Activated CD4-positive, CD25-positive, alpha-beta regulatory T cell treated with anti-CD3 and anti-CD28 coated beads, Interleukin-2, amount 50 U/mL, for 24 hours (primary cell): Measurements from ENCODE around the gene PAQR5.
"Not testable (repeated sequence)": the region's sequence is repeated elsewhere in the genome, so short reads cannot be mapped to it uniquely, and the experiment has no call there.

Experiments used
- ATAC-seq, 2 donors: fragments of 150-1000 bp; cut with Tn5 transposase; one replicate each; pipeline ENCODE4 v1.10.0; 2021; ENCODE audit warnings: mild to moderate bottlenecking in 1 of 2, moderate library complexity in 1 of 2

The PAQR5 gene

DNA sequence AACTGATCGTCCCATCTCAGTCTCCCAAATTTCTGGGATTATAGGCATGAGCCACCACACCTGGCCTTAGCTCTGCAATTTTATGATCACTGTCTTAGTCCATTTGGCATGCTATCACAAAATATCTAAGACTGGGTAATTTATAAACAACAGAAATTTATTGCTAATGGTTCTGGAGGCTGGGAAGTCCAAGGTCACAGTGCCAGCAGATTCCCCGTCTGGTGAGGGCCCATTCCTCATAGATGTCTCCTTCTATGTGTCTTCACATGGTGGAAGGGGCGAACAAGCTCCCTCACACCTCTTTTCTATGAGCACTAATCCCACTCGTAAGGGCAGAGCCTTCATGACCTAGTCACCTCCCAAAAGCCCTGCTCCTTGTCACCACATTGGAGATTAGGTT, 60.1 kb downstream of the PAQR5 start:
- ATAC-seq: no peak

DNA sequence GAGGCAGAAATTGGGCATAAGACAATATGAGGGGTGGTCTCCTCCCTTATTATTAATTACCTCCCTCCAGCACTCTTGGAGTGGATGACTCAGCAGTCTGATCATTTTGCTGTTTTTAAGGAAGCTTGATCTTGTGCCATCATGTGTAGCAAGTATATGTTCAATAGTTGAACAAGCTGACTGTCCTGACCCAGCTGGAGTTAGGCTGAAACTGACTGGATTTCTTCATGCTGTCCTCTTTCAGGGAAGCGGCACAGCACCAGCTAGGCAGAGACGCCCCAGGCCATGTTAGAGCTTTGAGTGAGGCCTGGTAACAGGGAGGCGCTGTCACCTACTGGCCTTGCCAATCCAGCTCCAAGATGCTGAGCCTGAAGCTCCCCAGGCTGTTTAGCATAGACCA, 61.0 kb downstream of the PAQR5 start:
- no peak for ATAC-seq

DNA sequence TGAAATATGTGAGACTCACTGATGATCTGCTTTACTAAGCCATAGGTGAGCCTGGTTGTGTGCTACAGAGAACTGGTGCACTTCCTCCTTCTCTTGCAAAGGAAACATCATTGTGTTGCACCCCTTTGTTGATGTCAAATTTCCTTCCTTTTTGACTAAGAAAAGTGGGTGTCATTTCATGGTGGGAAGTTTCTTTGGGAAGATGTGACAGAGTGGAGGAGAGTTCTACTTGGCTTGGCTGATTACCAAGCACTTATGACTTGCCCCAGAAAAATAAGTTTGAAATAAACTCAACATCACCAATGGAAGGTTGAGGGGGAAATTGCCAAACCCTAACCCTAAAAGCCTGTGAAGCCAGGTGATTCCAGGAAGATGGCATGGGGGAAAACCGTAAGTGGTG, 61.9 kb downstream of the PAQR5 start:
- ATAC-seq: no peak

DNA sequence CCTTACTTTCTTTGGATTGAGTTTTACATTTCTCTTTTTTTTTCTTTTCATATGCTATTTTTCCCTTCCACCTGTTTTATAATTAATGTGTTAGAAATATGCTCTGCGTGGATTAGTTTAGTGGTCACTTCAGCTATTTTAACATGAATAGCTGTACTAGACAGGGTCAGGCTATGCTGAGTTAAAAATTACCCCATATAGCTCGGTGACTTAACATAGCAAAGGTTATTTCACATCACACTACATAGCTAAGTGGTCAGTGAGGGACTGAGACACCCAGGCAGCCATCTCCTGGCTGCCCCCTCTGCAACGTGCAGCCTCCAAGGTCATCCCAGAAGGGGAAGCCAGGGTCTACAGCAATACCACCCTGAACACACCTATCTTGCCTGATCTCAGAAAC, 68.5 kb downstream of the PAQR5 start:
- no peak for ATAC-seq

DNA sequence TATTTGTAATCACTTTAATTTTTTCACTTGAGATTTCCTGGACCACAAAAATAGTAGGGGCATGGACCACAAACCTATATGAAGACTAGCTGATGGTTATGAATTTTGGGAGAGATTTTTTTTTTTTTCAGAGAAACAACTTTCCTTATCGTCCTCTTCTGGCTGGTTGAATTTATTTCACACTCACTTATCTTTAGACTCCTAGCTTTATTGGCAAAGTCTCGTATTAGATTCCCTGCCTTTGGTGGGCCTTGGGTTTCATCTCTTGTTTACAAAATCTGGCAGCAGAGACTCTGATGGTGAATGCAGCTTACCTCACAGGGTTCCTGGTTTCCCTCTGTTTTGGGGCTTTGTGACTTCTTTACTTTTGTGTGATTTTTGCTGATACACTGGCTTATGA, 70.9 kb downstream of the PAQR5 start:
- no peak for ATAC-seq

DNA sequence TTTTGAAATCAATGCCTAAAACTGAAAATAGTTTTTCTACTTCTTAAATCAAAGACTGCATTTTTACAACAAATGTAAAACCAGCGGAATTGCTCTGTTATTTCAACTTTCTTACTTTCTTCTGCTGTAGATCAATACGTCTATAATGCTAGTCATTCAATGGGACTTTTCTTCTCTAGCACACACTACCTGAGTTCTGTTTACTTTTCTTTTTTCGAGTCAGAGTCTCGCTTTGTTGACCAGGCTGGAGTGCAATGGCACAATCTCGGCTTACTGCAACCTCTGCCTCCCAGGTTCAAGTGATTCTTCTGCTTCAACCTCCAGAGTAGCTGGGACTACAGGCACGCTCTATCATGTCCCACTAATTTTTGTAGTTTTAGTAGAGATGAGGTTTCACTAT, 74.7 kb downstream of the PAQR5 start:
- ATAC-seq: no peak

DNA sequence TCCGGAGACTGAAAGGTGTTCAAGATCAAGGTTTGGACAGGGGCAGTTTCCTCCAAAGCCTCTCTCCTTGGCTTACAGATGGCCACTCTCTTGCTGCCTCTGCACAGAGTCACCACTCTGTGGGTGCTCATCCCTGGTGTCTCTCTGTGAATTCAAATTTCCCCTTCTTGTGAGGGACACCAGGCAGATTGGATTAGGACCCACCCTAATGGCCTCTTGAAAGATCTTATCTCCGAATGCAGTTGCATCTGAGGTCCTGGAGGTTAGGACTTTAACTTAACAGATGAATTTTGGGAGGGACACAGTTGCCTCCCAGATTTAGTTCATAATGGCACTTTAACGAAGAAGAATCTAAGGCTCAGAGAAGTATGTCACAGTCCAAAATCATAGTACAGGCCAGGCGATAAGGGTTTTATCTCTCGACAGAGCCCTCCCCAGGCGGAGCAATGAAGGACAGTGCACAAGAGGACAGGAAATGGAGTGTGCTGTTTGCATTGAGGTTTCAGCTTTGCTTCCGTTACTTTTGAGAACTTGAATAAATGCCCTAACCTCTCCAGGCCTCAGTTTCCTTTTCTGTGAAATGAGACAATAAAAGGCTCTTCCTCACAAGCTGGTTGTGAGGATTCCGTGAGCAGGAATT, 76.6 kb downstream of the PAQR5 start:
- no peak for ATAC-seq

DNA sequence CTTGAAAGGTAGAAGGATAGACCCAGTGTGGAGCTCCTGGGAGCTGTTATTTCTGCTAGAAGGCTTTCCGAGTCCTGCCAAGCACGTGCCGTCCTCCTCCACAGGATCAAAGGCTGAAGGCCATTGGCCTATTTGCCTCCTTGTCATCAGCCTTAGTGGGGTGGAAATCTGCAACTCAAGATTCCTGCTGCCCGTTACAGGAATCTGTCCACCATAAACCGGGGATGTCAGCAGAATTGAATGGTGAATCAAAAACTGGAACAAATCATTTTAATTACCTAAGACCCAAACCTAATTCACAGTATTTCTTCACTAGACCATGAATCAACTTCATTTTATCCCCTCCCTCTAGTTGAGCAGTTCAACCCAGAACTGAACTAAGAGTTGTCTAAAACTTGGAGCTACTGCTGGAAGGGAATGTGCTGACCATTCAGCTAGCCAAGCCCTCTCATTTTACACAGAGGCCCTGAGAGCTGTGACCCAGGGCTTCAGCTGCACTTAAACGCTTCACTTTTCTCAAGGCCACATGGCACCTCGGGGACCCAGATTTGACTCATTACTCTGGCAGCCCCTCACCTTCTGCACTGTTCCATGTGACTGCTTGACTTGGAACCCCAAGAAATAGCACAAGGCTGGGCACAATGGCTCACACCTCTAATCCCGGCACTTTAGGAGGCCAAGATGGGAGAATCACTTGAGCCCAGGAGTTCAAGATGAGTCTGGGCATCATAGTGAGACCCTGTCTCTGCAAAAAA, 78.7 kb downstream of the PAQR5 start:
- no peak for ATAC-seq

DNA sequence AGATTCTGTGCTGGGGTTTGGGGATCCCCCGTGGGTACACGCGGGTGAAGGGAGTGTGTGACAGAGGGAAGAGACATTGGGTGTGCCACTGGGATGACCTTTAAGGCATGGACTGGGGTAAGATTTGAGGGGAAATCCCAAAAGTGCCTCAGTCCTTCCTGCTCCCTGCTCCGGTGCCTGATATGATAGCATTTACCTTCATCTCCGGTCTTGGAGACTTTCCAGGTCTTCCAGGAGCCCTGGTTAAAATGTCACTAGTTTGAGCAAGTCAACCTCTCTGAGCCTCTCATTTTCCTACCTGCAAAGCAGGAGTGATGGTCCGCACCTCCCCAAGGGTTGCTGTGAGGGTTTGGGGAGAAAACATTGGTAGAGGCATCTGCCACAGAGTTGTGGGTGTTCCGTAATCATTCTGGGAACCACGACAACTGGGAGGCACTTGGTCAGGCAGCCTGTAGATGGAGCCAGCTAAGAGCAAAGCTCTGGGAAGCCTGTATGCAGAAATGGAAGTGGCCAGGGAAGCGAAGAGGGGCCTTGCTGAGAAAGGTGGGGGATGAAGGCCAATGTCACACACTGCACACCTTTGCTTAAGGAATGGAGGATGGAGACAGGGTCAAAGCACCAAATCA, 81.5 kb downstream of the PAQR5 start:
- ATAC-seq: no peak

DNA sequence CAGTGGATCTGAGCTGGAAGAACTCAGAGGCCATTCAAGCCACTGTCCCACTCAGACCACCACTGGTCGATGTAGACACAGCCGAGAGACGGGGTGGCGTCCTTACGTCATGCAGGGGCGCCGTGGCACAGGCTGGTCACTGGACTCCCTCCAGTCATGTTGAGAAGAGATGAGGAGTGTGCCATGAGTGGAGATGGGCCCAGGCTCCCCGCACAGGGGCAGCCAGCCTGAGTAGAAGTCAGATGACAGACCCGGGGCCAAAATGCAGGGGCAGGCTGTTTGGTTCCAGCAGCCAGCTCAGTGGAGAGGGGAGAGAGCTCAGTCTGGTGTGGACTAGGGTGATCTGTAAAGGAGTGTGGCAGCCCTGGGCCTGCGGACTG, 82.0 kb downstream of the PAQR5 start:
- no peak for ATAC-seq

DNA sequence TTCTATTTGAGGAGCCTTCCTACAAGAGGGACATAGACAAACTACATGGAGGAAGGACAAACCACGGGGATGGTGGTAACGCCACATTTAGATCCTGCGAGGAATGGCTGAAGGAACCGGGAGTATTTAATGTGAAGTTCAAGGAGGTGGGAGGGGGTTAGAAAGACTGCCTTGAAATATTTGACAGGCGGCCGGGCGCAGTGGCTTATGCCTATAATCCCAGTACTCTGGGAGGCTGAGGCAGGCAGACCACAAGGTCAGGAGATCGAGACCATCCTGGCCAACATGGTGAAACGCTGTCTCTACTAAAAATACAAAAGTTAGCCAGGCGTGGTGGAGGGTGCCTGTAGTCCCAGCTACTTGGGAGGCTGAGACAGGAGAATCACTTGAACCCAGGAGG, 83.5 kb downstream of the PAQR5 start:
- ATAC-seq: not testable (repeated sequence)

DNA sequence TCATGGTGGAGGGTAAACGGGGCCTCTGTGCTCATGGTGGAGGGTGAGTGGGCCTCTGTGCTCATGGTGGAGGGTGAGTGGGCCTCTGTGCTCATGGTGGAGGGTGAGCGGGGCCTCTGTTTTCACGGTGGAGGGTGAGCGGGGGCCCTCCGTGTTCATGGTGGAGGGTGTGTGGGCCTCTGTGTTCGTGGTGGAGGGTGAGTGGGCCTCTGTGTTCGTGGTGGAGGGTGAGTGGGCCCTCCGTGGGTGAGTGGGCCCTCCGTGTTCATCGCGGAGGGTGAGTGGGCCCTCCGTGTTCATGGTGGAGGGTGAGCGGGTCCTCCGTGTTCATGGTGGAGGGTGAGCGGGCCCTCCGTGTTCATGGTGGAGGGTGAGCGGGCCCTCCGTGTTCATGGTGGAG, 85.4 kb downstream of the PAQR5 start:
- not testable (repeated sequence) for ATAC-seq

DNA sequence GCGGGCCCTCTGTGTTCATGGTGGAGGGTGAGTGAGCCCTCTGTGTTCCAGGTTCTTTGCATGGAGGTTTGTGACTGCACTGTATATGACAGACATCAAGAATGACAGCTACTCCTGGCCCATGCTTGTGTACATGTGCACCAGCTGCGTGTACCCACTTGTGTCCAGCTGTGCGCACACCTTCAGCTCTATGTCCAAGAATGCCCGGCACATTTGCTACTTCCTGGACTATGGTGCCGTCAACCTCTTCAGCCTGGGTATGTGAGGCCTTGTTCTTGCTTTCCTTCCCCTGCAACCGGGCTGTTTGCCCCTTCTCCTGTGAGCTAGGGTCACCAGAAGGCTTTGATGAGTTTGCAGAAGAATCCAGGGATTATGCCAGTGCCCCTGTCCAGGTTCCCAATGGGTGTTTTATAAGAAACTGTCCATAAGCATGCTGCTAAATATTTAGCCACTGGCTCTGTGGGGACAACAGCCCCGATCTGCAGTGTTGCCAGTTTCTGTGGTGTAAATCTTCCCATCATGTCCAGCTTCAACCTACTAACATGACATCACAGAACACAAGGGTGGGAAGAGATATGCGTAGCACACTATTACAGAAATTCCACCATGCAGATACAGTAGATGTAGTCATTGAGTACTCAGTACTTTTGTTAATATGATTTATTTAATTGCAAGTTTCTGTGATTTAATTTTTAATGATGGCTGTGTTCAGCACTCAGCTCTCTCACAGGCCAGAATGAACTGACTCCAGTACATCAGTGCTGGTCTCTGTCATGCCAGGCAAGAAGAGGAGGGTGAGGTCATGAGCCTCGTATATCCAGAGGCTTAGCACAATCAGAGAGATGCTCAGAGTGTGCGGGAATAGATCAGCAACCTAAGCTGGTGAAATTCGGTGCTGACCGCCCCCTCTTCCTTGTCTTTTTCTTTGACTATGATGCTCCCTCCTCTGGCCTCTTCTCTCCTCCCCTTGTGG, 86.2 kb downstream of the PAQR5 start:
- ATAC-seq: no peak

DNA sequence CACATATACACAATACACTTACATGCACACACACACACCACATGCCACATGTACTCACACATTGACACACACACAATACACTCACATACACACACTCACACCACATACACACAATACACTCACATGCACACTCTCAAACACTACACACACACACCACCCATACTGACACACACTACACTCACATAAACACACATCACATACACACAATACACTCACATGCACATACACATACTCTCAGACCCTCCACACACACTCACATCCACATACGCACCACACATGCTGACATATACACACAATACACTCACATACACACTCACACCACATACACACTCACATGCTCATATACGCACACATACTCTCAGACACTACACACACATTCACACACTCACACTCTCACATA, 87.1 kb downstream of the PAQR5 start:
- ATAC-seq: no peak

DNA sequence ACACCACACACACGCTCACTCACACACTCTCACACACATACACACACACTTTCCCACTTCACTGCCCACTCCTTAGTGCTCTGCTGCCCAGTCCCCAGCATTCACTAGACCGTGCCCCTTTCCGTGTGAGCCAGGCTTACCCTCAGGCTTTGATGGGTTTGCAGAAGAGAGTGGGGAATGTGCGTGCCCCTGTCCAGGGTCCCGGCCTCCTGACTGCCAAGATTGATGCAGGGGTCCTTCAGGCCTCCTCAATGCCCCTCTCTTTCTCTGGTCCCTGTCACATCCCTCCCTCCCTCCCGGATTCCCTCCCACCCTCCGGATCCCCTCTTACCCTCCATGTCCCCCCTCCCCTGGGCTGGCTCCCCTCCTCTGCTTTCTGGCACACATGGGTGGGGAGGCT, 87.6 kb downstream of the PAQR5 start:
- ATAC-seq: no peak

DNA sequence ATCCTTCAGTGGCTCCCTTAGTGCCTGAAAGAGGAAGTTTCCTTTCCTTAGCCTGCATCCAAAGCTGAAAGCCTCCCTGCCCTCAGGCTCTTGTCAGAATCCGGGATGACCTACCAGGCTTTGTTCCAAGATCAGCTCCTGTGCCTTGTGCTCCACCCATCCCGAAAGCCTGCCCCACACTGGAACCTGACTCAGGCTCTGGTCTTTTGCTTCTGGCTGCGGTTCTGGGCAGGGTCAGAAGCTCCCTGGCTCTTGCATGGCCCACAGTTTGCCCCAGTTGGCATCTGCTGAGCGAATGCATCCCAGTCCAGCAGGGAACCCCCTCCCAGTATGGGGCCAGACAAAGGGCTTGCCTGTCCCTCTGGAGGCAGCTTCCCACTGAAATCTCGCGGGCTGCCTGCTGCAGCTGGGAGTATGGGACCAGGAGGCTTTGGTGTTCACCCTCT, 89.6 kb downstream of the PAQR5 start:
- no peak for ATAC-seq

DNA sequence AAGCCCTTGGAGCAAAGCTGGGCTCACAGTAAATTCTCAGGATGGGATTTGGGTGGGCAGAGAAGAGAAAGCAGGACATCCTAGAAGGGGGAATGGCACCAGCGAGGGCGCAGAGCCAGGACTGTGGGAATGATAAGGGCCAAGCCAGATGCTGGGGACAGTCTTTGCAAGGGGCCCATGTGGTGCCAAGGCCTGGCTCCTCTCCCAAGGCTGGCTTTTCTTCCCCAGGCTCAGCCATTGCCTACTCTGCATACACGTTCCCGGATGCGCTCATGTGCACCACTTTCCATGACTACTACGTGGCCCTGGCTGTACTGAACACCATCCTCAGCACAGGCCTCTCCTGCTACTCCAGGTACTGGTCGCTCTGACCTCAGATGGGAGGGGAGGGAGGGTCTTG, 90.7 kb downstream of the PAQR5 start:
- no peak for ATAC-seq

DNA sequence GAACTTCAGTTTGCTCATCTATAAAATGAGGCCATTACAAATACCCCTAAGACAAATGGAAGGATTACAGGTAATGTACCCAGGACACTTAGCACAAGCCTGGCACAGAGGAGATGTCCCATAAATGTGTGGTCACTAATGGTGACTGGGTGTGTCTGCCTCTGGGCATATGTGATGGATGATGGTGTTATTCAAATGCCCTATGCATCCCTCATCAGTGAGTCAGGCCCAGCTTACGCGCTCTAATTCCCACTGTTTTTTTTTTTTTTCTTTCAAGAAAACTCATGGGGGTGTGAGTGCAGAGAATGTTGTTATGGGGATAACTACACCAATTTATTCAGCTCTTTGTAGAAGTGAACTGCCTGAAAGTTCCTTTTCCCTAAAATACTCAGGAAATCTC, 91.9 kb downstream of the PAQR5 start:
- ATAC-seq: no peak

DNA sequence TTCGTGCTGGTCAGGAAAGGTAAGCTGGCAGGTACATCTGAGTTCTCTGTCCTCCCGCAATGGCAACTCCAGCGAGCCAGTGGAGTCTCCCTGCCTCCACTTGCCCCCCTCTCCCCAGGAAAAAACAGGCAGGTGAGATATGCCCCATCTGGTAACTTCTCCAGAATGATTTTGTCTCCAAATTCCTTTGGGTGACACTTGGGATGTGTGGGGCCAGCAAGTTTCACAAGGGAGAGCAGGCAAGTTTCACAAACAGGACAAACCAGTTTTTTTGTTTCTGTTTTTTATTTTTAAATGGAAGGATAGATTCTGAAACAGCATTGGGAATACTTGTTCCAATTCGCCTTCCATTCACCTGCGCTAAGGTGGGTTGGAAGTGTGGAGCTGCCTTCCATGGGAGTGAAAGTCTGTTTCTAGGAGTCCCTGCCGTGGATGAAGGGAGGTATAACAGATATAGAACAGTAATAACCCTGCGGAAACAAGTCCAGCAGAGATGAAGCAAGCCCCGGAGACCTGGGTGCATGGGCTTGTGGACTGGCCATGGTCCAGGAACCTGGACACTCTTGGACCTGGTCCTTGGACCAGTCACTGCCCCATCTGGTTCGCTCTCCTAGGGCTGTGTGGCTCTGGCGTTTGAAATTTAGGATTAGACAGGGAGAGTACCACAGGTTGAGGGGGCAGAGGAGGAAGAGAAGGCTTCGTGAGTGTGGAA, 92.5 kb downstream of the PAQR5 start:
- no peak for ATAC-seq

DNA sequence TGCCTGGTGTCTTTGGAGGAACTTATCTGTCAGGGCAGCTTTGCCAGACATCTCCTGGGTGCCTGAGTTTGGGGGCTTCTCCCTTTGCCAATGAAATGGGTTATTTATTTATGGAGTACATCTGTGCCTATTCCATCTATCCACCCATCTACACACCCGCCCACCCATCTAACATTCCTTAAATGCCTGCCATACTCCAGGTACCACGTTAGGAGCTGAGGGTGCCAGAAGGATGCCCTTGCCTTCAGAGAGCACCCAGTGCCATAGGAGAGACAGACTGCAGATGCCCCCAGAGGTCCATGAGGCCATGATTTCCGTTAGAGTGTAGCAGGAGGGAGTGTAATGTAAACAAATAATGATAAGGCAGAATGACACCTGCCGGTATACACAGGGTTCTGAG, 93.6 kb downstream of the PAQR5 start:
- no peak for ATAC-seq

DNA sequence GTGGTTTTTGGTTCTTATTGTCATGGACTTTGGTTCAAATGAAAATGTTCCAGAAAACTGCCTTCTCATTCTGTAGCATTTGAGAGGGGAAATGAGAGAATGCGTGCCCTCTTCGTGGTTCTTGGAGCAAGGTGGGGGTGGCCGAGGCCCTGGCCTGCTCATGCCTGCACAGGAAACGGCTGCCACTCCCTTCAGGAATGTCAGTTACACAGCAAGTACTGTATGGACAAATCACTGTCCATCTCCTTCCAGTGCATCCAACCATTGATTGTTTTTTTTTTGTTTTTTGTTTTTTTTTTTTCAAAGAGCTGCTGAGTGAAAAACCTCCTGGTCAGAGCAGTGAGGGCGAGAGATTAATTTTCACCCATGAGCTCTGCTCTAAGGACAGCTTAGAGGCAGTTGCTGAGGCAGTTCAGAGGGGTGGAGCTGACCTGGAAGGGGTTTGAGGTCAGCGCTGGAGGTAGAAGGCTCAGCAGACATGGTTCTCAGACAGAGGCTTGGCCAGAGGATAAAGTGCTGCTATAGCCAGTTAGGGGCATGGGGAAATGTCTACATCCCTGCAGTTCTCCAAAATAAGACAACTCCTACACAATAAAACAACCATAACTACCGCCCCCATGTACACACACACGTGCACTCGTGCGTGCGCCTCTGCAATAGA, 95.2 kb downstream of the PAQR5 start:
- ATAC-seq: no peak
